ENCODE results near the gene IL36B. TPM values are rescaled to one million over a fixed set of nuclear protein-coding genes. Genes with fewer than 3 reads are reported as not detected.
A peak's percentile ranks its signal among the peaks of the same experiment; 100 is the strongest.

Gene IL36B
- total RNA-seq, 2 experiments from 2014 or later, result not detected

DNA sequence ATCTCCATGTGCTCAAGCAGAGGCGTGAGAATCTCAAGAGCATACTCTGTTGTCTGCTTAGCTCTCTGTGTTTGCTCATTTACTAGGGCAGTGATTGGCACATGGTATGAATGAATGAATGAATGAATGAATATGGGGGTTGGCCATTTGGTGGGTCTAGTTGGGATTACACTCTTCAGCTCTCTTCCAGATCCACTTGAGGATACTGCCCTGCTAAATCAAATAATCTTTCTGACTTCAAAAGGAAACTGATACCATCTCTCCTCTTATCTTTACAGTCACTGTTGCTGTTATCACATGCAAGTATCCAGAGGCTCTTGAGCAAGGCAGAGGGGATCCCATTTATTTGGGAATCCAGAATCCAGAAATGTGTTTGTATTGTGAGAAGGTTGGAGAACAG, 72.9 kb downstream of the IL36B start:
- peak overlapping the region; percentile 71 for H3K27ac Mint-ChIP-seq
- no peaks in the 10 kb centered on the region for H3K27me3 Mint-ChIP-seq
- ATAC-seq (ENCODE audit: poor library complexity), result no peak
- Histone ChIP-seq H3K4me1 (ENCODE audit: insufficient read depth, low read length) (peaks cover 12% of the 10 kb centered on the region), H3K27ac (ENCODE audit: low read depth in 1 of 2, low read length in 2 of 2) (no peak overlapping the region), H3K36me3 (ENCODE audit: insufficient read depth, low read length) (no peaks in the 10 kb centered on the region), H3K9me3 (ENCODE audit: control insufficient read depth in 1 of 2, insufficient read depth in 1 of 2, low read length in 2 of 2) (no peaks in the 10 kb centered on the region), H3K27me3 (ENCODE audit: control insufficient read depth in 1 of 2, insufficient read depth in 2 of 2, low read length in 2 of 2) (no peaks in the 10 kb centered on the region), H3K4me3 (ENCODE audit: low read length) (no peak overlapping the region)
- CTCF ChIA-PET, result interaction anchor here (1.0 kb wide), 1 partner anchor 11 kb away, joined by 4 read pairs; no protein-coding TSS in a partner anchor
- H3K4me1 Mint-ChIP-seq (ENCODE audit: low read depth), result peaks cover 40% of the 10 kb centered on the region
- H3K9me3 Mint-ChIP-seq, result no peaks in the 10 kb centered on the region
- H3K36me3 Mint-ChIP-seq (ENCODE audit: low read depth), result no peaks in the 10 kb centered on the region
- DNase-seq, result no peak
- no peak overlapping the region for H3K4me3 Mint-ChIP-seq
- TF ChIP-seq, protein P1, sequence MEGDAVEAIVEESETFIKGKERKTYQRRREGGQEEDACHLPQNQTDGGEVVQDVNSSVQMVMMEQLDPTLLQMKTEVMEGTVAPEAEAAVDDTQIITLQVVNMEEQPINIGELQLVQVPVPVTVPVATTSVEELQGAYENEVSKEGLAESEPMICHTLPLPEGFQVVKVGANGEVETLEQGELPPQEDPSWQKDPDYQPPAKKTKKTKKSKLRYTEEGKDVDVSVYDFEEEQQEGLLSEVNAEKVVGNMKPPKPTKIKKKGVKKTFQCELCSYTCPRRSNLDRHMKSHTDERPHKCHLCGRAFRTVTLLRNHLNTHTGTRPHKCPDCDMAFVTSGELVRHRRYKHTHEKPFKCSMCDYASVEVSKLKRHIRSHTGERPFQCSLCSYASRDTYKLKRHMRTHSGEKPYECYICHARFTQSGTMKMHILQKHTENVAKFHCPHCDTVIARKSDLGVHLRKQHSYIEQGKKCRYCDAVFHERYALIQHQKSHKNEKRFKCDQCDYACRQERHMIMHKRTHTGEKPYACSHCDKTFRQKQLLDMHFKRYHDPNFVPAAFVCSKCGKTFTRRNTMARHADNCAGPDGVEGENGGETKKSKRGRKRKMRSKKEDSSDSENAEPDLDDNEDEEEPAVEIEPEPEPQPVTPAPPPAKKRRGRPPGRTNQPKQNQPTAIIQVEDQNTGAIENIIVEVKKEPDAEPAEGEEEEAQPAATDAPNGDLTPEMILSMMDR (IDR thresholded peaks at IDR 0.05), result no peak
- intact Hi-C loops (cut with DNase I, micrococcal nuclease), result loop anchor here in 1 of 2 experiments (5.0 to 10.0 kb wide), 3 partner anchors 155 to 405 kb away; no protein-coding TSS in a partner anchor
- POLR2A ChIA-PET, result interaction anchor here (0.8 kb wide), 1 partner anchor 17 kb away, joined by 3 read pairs; no protein-coding TSS in a partner anchor

DNA sequence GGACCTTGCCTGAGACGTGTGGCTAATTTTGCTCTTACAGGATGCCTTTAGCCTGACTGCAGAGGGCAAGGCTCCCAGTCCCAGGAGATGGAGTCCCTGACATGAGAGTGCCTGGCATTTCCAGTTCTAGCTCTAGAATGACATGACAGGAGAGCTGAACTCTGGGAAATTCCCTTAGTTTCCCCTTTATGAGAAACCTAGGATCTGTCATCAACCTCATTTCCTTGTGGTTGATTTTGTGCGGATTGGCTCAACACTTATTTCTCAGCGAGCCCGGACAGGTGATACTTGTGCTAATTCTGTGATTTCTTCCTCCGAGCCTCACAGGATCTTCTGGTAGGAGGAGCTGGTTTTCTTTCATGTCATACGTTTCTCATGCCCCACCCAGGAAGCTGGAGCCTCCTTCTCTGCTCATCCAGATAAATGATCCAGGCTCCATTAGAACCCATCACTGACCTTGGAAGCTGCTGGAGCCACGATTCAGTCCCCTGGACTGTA, 75.1 kb downstream of the IL36B start, which contains the start of gene IL36G:
IL36G (plus strand) TSS at position 448 of the 498 bp plus-strand sequence. CDS start 633 bp downstream, outside the sequence.
- intact Hi-C loops (cut with DNase I, micrococcal nuclease), result no loop called here
- Histone ChIP-seq H3K9me3 (ENCODE audit: control insufficient read depth in 1 of 2, insufficient read depth in 1 of 2, low read length in 2 of 2) (no peaks in the 10 kb centered on the region), H3K4me1 (ENCODE audit: insufficient read depth, low read length) (peaks cover 10% of the 10 kb centered on the region), H3K36me3 (ENCODE audit: insufficient read depth, low read length) (no peaks in the 10 kb centered on the region), H3K27ac (ENCODE audit: low read depth in 1 of 2, low read length in 2 of 2) (no peak within 1 kb of the TSS), H3K4me3 (ENCODE audit: low read length) (no peak within 1 kb of the TSS), H3K27me3 (ENCODE audit: control insufficient read depth in 1 of 2, insufficient read depth in 2 of 2, low read length in 2 of 2) (no peaks in the 10 kb centered on the region)
- POLR2A ChIA-PET, result no interaction called here
- H3K9me3 Mint-ChIP-seq, result no peaks in the 10 kb centered on the region
- H3K4me1 Mint-ChIP-seq (ENCODE audit: low read depth), result peaks cover 34% of the 10 kb centered on the region
- no peaks in the 10 kb centered on the region for H3K36me3 Mint-ChIP-seq (ENCODE audit: low read depth)
- TF ChIP-seq, protein P1 (IDR thresholded peaks at IDR 0.05), result no peak
- no peak within 1 kb of the TSS for H3K27ac Mint-ChIP-seq
- ATAC-seq (ENCODE audit: poor library complexity) (no peak), DNase-seq (no peak)
- no peaks in the 10 kb centered on the region for H3K27me3 Mint-ChIP-seq
- CTCF ChIA-PET, result no interaction called here
- H3K4me3 Mint-ChIP-seq, result no peak within 1 kb of the TSS

Other genes starting within 250 kb of the IL36B start
- gene IL1B, start 216.1 kb downstream of the IL36B start, total RNA-seq, result 1 to 10 TPM; 3.8 to 5.6 TPM
- gene IL37, start 141.7 kb downstream of the IL36B start, total RNA-seq, result not detected
- gene IL36G, start 74.9 kb downstream of the IL36B start, total RNA-seq, result not detected
- gene IL36A, start 47.4 kb downstream of the IL36B start, total RNA-seq, result under 1 TPM in 1 of 2 experiments, not detected in 1; 0.47 TPM
- not detected for gene IL36RN, start 6.3 kb upstream of the IL36B start, total RNA-seq
- gene IL1F10, start 15.1 kb upstream of the IL36B start, total RNA-seq, result not detected
- gene IL1RN, start 74.7 kb upstream of the IL36B start, total RNA-seq, result under 1 TPM; 0.31 to 0.58 TPM
- gene PSD4, start 121.1 kb upstream of the IL36B start, total RNA-seq, result 100 to 1,000 TPM in 1 of 2 experiments, 10 to 100 TPM in 1; 96.5 to 101 TPM
- under 1 TPM; 0.36 to 0.52 TPM for gene PAX8, start 226.1 kb upstream of the IL36B start, total RNA-seq

Measured in CD4-positive, alpha-beta T cell (primary cell).